GM20431 (cell line): ENCODE data around the gene CRHBP.

ENCODE experiments used
- in situ Hi-C: fragments of 300-500 bp; cut with MseI, MboI; formaldehyde crosslinking; loops from one replicate; pipeline ENCODE4 v1.15.0; 2020; ENCODE audit warnings: low sequenced_read_pairs; ENCODE audit not compliant: unreplicated experiment

Gene CRHBP

GRCh38 chr5:77011498-77011897, 58.7 kb downstream of the CRHBP start:
- in situ Hi-C loops, result no loop called here

GRCh38 chr5:77012601-77013000, 59.8 kb downstream of the CRHBP start:
- in situ Hi-C loops, result no loop called here

- in situ Hi-C loops, result no loop called here
Observed at GRCh38 chr5:77015938-77016569, 63.2 kb downstream of the CRHBP start.

GRCh38 chr5:77016962-77017361, 64.1 kb downstream of the CRHBP start:
- in situ Hi-C loops, result no loop called here

- in situ Hi-C loops, result no loop called here
Observed at GRCh38 chr5:77017668-77018067, 64.8 kb downstream of the CRHBP start.
